Coronary artery (tissue), 2 donors: ENCODE data around the gene TCEA2.

Experiments
- DNase-seq: peaks from one replicate; pipeline ENCODE4 v3.0.0-alpha.2; 2017; ENCODE audit warnings: low spot score
- H3K27ac ChIP-seq, 2 donors: fragments of 200-600 bp; sonication (generic); one replicate each; pipeline ENCODE4 v1.5.1; 2016 to 2019
- H3K4me3 ChIP-seq: fragments of 200-600 bp; sonication (generic); 2 replicates; pipeline ENCODE4 v1.5.1; 2016; ENCODE audit warnings: mild to moderate bottlenecking, moderate library complexity
- CTCF ChIP-seq: fragments of 200-600 bp; sonication (generic); IDR thresholded peaks from one replicate; pipeline ENCODE4 v1.5.1; 2019; ENCODE audit warnings: antibody characterized with exemption

TCEA2 gene

DNA sequence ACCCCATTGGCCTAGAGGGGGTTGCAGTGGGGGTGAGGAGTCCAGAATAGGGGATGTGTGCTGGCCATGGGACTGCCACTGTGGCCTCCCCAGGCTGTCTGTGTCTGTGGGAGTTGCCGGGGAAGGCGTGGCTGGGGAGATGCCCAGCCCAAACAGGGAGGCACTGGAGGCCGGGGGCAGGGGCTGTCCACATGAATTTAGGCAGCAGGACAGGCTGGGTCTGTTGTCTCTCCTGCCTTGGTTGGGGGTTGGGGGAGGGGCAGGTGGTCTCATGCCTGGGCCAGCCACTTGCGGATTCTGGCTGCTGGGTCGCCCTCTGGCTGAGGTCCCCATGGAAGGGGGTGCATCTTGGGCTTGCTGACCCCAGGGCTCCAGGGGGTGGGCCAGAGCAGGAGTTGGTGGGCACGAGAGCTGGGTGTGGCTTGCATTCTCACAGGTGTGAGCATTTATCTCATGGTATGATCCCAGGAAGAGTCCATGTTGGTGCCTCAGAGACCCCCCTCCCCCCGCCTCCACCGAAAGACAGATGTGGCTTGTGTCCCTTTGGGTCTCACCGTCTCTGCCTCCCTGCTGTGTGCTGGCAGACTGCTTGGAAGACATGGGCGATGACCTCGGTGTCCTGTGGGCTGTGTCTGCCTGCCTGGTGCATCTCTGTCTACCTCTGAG, 17.5 kb upstream of the TCEA2 start:
- no peak for DNase-seq
- Histone ChIP-seq H3K4me3 (peak overlapping the region; percentile 69), H3K27ac (peak overlapping the region in 1 of 2 donors; percentile 64)
- no peak for TF ChIP-seq CTCF

DNA sequence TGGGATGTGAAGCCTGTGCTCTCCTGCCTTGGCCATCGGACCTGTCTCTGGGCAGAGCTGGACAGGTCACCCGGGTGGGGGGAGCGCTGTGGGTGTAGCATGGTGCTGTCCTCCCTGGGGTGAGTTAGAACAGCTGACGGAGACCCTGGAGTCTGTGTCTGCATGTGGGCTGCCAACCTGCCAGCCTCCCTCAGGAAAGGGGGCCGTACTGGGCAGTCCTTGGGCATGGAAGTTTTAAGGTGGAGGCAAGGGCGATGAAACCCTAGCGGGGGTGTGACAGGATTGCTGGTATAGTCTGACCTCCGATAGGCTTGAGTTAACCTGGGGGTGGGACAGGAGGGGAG, 16.0 kb upstream of the TCEA2 start:
- Histone ChIP-seq H3K4me3 (peak overlapping the region; percentile 69), H3K27ac (peak overlapping the region in 1 of 2 donors; percentile 32)
- DNase-seq = no peak
- TF ChIP-seq CTCF = no peak

GRCh38 chr20:64047968-64048401, 15.0 kb upstream of the TCEA2 start:
- DNase-seq = no peak
- no peak for TF ChIP-seq CTCF
- H3K27ac ChIP-seq = peak overlapping the region in 1 of 2 donors; percentile 54
- peak overlapping the region; percentile 69 for H3K4me3 ChIP-seq

DNA sequence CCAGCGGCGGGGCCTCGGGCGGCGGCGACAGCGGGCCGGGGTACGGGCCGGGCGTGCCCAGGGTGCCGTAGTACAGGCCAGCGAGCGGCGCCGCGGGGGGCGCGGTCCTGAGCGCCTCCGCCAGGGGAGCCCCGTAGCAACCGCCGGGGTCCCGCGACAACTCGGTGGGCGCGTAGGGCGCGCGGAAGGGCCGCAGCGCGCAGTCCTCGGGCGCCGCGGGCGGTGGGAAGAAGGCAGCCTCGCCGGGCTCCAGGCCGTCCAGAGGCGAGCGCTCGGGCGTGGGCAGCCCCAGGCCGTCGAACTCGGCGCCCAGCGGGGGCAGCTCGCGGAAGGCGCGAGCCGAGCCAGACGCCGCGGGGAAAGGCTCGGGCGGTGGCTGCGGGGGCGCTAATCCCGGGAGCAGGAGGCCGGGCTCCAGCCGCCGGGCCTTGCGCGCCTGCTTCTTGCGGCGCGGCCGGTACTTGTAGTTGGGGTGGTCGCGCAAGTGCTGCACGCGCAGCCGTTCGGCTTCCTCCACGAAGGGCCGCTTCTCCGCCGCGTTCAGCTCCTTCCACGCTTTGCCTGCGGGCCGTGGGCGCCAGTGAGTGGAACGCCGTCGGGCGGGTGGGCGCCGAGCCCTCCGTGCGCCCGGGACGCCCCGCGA, 14.5 kb upstream of the TCEA2 start:
- peak overlapping the region; percentile 69 for H3K4me3 ChIP-seq
- DNase-seq = no peak
- no peak for TF ChIP-seq CTCF
- peak overlapping the region in 1 of 2 donors; percentile 54 for H3K27ac ChIP-seq

DNA sequence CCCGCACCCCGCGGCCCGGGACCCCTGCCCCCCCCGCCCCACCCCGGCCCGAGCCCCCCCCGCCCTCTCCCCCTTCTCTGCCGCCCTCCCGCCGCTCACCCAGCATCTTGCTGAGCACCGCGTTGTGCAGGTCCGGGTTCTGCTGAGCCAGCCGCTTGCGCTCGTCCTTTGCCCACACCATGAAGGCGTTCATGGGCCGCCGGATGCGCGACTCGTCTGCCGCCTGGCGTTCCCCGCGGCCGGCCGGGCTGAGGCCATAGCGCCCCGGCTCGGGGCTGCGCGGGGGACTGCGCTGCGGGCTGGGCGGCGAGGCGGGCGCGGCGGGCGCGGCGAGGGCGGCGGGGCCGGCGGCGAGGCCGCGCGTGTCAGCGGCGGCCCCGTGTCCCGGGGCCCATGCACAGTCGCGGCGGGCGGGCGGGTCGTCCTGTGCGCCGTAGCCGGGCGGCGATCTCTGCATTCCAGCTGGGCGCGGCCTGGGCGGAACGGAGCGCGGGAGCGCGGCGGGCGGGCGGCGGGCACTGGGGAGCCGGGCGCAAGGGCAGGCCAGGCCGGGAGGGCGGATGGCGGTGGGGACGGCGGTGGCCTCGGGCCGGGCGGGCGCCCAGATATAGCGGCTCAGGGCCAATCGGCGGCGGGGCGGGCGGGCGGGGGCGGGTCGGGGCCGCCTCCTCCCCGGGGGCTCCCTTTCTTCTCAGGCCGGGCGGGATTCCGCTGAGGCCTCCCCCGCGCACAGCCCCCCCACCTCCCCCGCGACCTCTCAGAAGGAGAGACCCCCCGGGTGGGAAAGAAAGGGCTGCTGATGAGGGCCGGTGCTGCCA, 13.7 kb upstream of the TCEA2 start, which contains the start of gene SOX18:
Gene SOX18, minus strand, starts transcription at position 580 of the 818 bp plus-strand sequence. Its CDS starts 123 bp downstream, at position 457.
- DNase-seq = no peak
- TF ChIP-seq CTCF = no peak
- H3K27ac ChIP-seq = peak within 1 kb of the TSS in 1 of 2 donors; percentile 79
- H3K4me3 ChIP-seq = peak within 1 kb of the TSS; percentile 69

DNA sequence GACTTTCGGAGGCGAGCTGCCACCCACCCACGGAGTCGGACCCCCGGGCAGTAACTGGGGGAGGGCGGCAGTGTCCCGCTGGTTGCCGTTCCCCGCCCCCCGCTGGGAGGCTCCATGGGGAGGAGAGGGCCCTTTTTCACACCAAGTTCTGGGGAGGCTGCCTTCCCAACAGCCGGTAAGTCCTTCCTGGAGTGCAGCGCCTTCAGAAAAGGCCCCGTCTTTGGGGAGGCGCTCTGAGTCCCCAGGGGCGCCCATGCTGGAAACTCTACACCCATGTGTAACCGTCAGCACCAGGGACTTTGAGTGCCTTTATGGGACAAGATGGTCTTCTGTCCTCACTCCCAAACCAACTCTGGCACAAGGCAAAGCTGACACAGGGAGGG, 13.1 kb upstream of the TCEA2 start:
- Histone ChIP-seq H3K27ac (peak overlapping the region in 1 of 2 donors; percentile 79), H3K4me3 (peak overlapping the region; percentile 69)
- TF ChIP-seq CTCF = no peak
- no peak for DNase-seq
